ENCODE data around the gene MPND. TPM values are rescaled to one million over a fixed set of nuclear protein-coding genes. Genes with fewer than 3 reads are reported as not detected.
A peak's percentile ranks its signal among the peaks of the same experiment; 100 is the strongest.

MPND gene
- total and polyA plus RNA-seq, 2 of the 13 experiments (the other 11 are each of a cell fraction or from before 2014, with no cell fraction given), result 10.8 to 15.8 TPM

- TF ChIP-seq KLF6 (CRISPR knock-in tag; IDR thresholded peaks at IDR 0.05) (peak; percentile 69; the same call in 1 of the 2 replicates), ZNF781 (CRISPR knock-in tag; IDR thresholded peaks at IDR 0.05; ENCODE audit: borderline replicate concordance, not compliant biosample characterization) (no peak), DNMT3B (CRISPR knock-in tag; conservative IDR thresholded peaks at IDR 0.05) (0 out of 2 replicates have a peak, but pooled peaks have one; percentile 50), ZNF746 (CRISPR knock-in tag; IDR thresholded peaks at IDR 0.05) (no peak; the same call in 1 of the 2 replicates), ZNF639 (CRISPR knock-in tag; conservative IDR thresholded peaks at IDR 0.05) (no peak; the same call in 1 of the 2 replicates), ARID4A (CRISPR knock-in tag; IDR thresholded peaks at IDR 0.05; ENCODE audit: borderline replicate concordance) (peak; percentile 86)
- TF ChIP-seq, protein P1, sequence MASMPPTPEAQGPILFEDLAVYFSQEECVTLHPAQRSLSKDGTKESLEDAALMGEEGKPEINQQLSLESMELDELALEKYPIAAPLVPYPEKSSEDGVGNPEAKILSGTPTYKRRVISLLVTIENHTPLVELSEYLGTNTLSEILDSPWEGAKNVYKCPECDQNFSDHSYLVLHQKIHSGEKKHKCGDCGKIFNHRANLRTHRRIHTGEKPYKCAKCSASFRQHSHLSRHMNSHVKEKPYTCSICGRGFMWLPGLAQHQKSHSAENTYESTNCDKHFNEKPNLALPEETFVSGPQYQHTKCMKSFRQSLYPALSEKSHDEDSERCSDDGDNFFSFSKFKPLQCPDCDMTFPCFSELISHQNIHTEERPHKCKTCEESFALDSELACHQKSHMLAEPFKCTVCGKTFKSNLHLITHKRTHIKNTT (CRISPR knock-in tag; IDR thresholded peaks at IDR 0.05), result no peak
- TF ChIP-seq, protein P2, sequence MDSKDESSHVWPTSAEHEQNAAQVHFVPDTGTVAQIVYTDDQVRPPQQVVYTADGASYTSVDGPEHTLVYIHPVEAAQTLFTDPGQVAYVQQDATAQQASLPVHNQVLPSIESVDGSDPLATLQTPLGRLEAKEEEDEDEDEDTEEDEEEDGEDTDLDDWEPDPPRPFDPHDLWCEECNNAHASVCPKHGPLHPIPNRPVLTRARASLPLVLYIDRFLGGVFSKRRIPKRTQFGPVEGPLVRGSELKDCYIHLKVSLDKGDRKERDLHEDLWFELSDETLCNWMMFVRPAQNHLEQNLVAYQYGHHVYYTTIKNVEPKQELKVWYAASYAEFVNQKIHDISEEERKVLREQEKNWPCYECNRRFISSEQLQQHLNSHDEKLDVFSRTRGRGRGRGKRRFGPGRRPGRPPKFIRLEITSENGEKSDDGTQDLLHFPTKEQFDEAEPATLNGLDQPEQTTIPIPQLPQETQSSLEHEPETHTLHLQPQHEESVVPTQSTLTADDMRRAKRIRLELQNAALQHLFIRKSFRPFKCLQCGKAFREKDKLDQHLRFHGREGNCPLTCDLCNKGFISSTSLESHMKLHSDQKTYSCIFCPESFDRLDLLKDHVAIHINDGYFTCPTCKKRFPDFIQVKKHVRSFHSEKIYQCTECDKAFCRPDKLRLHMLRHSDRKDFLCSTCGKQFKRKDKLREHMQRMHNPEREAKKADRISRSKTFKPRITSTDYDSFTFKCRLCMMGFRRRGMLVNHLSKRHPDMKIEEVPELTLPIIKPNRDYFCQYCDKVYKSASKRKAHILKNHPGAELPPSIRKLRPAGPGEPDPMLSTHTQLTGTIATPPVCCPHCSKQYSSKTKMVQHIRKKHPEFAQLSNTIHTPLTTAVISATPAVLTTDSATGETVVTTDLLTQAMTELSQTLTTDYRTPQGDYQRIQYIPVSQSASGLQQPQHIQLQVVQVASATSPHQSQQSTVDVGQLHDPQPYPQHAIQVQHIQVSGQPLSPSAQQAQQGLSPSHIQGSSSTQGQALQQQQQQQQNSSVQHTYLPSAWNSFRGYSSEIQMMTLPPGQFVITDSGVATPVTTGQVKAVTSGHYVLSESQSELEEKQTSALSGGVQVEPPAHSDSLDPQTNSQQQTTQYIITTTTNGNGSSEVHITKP (CRISPR knock-in tag; IDR thresholded peaks at IDR 0.05; ENCODE audit: low read depth), result peak; percentile 79
- TF ChIP-seq, protein P3, sequence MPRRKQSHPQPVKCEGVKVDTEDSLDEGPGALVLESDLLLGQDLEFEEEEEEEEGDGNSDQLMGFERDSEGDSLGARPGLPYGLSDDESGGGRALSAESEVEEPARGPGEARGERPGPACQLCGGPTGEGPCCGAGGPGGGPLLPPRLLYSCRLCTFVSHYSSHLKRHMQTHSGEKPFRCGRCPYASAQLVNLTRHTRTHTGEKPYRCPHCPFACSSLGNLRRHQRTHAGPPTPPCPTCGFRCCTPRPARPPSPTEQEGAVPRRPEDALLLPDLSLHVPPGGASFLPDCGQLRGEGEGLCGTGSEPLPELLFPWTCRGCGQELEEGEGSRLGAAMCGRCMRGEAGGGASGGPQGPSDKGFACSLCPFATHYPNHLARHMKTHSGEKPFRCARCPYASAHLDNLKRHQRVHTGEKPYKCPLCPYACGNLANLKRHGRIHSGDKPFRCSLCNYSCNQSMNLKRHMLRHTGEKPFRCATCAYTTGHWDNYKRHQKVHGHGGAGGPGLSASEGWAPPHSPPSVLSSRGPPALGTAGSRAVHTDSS (CRISPR knock-in tag; conservative IDR thresholded peaks at IDR 0.05), result no peak
- TF ChIP-seq, protein P4, sequence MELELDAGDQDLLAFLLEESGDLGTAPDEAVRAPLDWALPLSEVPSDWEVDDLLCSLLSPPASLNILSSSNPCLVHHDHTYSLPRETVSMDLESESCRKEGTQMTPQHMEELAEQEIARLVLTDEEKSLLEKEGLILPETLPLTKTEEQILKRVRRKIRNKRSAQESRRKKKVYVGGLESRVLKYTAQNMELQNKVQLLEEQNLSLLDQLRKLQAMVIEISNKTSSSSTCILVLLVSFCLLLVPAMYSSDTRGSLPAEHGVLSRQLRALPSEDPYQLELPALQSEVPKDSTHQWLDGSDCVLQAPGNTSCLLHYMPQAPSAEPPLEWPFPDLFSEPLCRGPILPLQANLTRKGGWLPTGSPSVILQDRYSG (CRISPR knock-in tag; IDR thresholded peaks at IDR 0.05), result no peak
- TF ChIP-seq, protein P5, sequence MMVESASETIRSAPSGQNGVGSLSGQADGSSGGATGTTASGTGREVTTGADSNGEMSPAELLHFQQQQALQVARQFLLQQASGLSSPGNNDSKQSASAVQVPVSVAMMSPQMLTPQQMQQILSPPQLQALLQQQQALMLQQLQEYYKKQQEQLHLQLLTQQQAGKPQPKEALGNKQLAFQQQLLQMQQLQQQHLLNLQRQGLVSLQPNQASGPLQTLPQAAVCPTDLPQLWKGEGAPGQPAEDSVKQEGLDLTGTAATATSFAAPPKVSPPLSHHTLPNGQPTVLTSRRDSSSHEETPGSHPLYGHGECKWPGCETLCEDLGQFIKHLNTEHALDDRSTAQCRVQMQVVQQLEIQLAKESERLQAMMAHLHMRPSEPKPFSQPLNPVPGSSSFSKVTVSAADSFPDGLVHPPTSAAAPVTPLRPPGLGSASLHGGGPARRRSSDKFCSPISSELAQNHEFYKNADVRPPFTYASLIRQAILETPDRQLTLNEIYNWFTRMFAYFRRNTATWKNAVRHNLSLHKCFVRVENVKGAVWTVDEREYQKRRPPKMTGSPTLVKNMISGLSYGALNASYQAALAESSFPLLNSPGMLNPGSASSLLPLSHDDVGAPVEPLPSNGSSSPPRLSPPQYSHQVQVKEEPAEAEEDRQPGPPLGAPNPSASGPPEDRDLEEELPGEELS (CRISPR knock-in tag; IDR thresholded peaks at IDR 0.05), result peak; percentile 50; the same call in 1 of the 2 replicates
Observed at GRCh38 chr19:4342615-4343369, 570 bp upstream of the MPND start (continued).

Data from HepG2 (cell line).